Nucleus accumbens (tissue), 56 donors: ENCODE measurements around the gene BUD23.
"Not testable (repeated sequence)": the region's sequence is repeated elsewhere in the genome, so short reads cannot be mapped to it uniquely, and the experiment has no call there.

Experiments used
- DNase-seq, 56 donors: peaks; one replicate each; lab custom pipeline; 2025; lab: John Stamatoyannopoulos, UW

Gene BUD23

DNA sequence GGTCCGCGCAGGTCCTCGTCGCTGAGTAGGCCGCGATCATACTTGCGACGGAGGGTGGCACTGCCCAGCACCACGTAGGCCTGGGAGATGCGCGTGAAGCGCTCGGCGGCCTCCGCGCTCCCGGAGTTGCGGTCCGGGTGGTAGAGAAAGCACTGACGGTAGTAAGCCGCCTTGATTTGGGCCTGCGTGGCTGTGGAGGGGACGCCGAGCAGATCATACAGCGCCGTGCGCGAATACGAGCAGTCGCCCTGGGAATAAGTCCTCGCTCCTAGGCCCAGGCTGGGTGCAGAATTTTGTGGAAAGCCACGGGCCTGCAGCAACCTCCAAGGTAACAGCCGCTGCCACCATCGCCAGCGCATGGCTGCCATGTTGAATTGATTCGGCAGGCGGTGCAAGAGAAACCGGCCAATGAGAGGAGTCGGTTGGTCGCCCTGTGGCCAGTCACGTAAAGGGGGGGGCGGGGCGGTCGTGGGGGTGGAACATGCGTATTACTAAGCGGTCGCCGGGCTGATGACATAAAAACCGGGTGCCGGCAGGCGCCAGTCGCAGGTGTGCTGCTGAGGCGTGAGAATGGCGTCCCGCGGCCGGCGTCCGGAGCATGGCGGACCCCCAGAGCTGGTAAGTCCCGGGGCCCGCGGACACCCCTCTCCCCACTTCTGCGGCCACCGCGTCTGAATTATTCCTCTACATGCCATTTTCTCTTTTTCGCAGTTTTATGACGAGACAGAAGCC lies at the start of gene BUD23, which contains the start of gene DNAJC30:
Gene BUD23 (plus strand): TSS at position 542 of the 732 bp plus-strand sequence. CDS start 29 bp downstream, at position 571.
Gene DNAJC30 (minus strand): TSS at position 398 of the 732 bp plus-strand sequence. CDS start 30 bp downstream, at position 368.
- DNase-seq: peak; percentile 25 to 97 (median 93)

DNA sequence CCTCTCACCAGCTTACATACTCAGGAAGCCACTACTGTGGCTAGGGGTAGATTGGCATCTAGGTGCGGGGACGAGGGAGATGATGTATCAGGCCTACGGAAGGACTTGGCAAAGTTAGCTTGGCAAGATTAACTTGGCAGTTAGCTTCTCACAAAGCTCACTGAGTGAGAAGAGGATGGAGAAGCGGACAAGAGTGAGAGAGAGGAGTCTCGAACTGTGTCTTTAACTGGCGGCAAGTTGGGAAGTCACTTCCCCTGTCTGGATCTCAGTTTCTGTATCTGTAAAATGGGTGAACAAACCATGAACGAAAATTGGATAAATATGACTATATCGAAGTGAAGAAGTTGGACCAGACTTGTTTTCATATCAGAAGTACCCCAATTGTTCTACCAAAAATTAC lies 49.6 kb upstream of the BUD23 start:
- no peak for DNase-seq

GRCh38 chr7:73635428-73636200 lies 47.8 kb upstream of the BUD23 start:
- no peak for DNase-seq

DNA sequence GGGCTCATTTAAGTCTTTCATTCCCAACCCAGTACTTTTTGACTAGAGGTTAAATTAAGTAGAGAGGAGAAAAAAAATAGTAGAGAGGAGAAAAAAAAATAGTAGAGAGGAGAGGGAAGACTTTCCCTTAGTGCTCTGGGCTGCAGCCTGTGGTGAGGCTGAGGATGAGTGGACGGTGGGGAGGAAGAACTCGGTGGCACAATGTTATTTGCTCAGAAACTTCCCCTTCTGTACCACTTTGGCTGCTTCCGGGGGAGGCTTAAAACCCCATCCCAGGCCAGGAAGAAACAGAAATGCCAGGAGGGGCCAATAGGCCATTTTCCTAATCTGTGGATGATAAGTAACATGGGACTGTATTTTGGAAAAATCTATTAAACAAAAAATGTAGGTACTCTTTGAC lies 44.5 kb upstream of the BUD23 start:
- no peak for DNase-seq

GRCh38 chr7:73642834-73643233 lies 40.6 kb upstream of the BUD23 start:
- no peak for DNase-seq

DNA sequence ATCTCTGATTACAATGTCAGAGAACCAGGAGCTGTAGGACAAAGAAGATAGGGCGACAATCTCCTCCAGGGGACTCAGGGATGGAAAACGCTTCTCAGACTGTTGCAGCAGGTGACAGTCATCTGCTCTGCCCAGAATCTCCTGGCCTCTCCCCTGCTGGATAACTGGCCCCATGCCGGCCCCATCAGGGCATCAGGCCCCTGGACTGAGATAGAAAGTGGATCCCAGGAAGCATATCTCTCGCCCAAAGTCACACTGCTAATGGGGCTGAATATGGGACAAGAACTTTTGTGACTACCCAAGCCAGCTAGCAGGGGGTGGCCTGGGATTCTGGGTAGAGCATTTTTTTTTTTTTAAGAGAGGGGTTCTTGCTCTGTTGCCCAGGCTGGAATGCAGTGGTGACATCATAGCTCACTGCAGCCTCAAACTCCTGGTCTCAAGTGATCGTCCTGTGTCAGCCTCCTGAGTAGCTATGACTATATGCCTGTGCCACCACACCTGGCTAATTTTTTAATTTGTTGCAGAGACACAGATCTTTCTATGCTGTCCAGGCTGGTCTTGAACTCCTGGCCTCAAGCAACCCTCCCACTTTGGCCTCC lies 38.6 kb upstream of the BUD23 start:
- DNase-seq: no peak

GRCh38 chr7:73645643-73646174 lies 37.7 kb upstream of the BUD23 start:
- DNase-seq: no peak

GRCh38 chr7:73646785-73647724 lies 36.3 kb upstream of the BUD23 start:
- DNase-seq: no peak

- peak in 2 of 56 donors; percentile 15 to 70 for DNase-seq
Observed at GRCh38 chr7:73647725-73648592, 35.4 kb upstream of the BUD23 start.

DNA sequence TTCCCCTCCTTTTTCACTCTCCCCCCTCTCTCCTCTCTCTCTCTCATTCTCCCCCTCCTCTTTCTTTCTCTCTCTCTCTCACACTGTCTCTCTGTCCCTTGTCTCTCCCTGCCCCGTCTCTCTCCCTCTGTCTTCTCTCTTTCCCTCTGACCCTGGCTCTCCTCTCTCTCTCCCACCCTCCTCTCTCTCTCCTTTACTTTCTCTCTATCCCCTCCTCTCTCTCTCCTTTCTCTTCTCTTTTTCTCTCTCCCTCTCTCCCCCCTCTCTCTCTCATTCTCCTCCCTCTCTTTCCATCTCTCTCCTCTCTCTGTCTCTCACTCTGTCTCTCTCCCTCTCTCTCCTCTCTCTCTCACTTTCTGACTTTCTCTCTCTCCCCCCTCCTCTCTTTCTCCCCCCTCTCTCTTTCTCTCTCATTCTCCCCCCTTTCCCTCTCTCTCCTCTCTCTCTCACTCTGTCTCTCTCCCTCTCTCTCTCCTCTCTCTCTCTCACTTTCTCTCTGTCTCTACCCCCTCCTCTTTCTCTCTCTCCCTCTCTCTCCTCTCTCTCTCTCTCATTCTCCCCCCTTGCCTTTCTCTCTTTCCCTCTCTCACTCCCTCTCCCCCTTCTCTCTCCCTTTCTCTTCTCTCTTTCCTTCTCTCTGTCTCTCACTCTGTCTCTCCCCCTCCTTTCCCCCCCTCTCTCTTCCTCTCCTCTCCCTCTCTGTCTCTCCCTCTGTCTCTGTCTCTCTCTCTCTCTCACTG lies 34.6 kb upstream of the BUD23 start:
- no peak for DNase-seq

- no peak for DNase-seq
Observed at GRCh38 chr7:73649576-73649975, 33.8 kb upstream of the BUD23 start.

DNA sequence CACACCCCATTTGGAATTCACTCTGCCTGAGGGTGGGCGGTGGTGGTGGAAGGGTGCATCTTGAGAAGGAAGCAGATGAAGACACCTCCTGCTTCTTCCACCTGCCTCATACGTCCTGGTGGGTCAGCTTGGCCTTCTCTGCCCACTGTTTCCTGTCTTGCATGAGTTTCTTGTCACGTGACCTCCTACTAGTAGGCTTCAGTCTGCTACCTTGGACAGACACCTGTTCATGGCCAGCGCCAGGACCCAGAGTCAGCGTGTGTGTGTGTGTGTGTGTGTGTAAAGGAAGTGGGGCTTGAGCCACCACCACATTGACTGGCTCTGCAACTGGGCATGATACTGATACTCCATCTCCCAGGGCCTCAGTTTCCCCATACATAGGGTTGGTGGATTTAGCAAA lies 32.9 kb upstream of the BUD23 start:
- no peak for DNase-seq

DNA sequence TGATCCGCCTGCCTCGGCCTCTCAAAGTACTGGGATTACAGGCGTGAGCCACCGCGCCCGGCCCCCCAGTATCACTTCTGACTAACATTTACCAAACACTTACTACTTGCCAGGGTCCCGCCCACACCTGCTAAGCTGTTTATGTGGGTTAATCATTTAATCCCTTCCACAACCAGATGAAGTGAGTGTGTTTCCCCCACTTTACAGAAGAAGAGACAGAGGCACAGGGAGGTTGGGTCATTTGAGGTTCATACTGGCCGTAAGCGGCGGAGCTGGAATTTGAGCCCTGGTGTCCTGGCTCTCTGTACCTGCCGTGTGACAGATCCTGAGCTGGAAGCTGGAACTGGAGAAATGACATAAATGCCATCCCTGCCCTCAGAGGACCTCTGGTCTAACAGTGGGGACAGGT lies 30.9 kb upstream of the BUD23 start:
- DNase-seq: no peak

DNA sequence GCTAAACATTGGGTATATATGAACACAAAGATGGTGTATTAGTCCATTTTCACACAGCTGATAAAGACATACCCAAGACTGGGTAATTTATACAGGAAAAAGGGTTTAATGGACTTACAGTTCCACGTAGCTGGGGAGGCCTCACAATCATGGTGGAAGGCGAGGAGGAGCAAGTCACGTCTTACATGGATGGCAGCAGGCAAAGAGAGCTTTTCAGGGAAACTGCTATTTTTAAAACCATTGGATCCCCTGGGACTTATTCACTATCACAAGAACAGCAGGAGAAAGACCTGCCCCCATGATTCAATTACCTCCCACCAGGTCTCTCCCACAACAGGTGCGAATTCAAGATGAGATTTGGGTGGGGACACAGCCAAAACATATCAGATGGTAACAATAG lies 28.1 kb upstream of the BUD23 start:
- not testable (repeated sequence) for DNase-seq

GRCh38 chr7:73659983-73660382 lies 23.4 kb upstream of the BUD23 start:
- DNase-seq: no peak

DNA sequence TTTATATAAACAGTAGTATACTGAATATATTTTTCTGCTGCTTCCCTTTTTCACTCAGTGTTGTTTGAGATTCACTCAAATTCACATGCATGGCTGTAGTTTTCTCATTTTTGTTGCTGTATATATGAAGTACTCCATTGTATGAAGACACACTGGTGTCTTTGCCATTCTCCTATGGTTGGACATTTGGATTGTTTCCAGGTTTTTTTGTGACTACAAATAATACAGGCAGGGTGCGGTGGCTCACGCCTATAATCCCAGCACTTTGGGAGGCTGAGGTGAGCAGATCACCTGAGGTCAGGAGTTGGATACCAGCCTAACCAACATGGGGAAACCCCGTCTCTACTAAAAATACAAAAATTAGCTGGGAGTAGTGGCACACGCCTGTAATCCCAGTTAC lies 22.8 kb upstream of the BUD23 start:
- not testable (repeated sequence) for DNase-seq

DNA sequence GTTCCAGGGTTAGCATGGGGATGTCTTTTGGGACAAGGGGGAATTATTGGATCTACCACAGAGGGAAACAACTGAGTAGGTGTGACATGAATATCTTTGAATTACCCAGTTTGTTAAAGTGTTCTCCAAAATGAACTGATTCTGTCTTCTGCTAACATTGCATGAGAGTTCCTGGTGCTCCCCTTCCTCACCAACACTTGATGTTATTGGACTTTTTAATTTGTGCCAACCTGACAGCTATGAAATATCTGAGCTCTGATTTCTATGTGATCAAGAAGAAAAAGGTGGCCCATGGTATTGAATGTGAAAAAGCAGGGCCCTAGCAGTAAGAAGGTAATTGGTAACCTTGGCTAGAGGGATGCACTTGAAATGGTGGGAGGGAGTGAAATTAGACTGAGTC lies 20.4 kb upstream of the BUD23 start:
- no peak for DNase-seq
